GM19395 (cell line): ENCODE results near the gene FGF5.
"Not testable (repeated sequence)": the region's sequence is repeated elsewhere in the genome, so short reads cannot be mapped to it uniquely, and the experiment has no call there.

Experiments used
- ATAC-seq: cut with Tn5 transposase; IDR thresholded peaks from one replicate; pipeline ENCODE4 v1.9.1; 2021; ENCODE audit warnings: mild to moderate bottlenecking, moderate library complexity; ENCODE audit not compliant: unreplicated experiment

The FGF5 gene

GRCh38 chr4:80294206-80294605 lies 27.7 kb downstream of the FGF5 start:
- no peak for ATAC-seq

DNA sequence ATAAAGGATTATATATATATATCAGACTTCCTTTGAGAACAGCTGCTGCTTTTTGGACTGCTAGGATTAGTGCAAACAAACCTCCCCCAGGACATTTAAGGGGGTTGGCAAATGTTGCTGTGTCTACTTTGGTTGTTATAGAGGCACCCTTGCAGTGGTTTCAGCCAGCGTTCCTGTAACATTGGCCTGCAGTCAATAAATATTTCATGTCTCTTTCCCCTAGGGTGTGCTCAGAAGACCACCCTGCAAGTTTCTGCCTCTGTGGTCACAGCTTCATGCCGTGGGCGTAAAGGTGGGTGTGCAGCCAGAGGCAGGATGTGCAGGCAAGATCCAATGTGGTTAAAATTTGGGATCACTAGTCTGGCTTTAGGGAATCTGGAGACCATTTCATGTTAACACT lies 28.9 kb downstream of the FGF5 start:
- ATAC-seq, result no peak

- no peak for ATAC-seq
Measured at GRCh38 chr4:80295826-80296225, 29.4 kb downstream of the FGF5 start.

GRCh38 chr4:80301884-80302283 lies 35.4 kb downstream of the FGF5 start:
- no peak for ATAC-seq

DNA sequence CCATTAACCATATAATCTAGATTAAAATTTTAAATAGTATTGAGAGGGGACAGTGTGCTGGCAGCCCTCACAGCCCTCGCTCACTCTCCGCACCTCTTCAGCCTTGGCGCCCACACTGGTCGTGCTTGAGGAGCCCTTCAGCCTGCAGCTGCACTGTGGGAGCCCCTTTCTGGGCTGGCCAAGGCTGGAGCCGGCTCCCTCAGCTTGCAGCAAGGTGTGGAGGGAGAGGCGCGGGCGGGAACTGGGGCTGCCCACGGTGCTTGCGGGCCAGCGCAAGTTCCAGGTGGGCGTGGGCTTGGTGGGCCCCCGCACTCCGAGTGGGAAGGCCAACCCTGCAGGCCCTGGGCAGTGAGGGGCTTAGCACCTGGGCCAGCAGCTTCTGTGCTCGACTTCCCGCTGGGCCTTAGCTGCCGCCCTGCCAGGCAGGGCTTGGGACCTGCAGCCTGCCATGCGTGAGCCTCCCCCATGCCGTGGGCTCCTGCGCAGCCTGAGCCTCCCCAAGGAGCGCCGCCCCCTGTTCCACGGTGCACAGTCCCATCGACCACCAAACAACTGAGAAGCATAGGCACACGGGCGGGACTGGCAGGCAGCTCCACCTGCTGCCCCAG lies 36.3 kb downstream of the FGF5 start:
- ATAC-seq, result no peak

DNA sequence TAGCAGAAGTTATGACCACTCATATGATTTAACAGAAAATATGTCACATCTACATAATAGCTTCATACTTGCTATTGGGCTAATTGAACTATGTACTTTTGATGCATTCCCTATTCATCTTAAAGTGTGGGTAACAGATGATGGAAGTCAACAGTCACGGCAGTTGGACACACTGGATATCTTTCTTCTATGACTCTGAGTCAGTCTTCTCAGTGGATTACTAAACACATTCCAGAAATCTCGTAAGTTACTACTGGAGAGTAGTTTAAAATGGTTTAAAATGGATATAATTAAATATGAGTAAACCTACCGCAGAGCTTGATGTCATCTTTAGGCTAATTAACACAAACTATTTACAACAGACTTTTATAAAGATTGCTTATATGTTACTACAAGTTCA lies 39.0 kb downstream of the FGF5 start:
- ATAC-seq, result no peak

DNA sequence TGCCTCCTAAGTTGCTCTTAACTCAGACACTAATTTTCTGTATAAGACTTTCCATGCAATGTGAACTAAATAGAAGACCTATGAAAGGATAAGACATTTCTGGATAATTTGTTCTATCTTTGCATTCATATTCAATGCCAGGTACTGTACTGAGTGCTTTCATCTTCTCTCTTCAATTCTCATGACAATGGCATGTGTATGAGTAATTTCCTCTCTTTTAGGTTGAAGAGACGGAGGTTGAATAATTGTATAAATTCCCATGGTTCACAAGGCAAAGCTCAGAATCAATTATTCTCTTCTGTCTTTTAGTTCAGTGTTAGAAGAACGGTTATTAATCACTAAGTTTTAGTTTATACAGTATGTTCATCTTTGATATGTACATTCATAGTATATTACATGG lies 39.8 kb downstream of the FGF5 start:
- no peak for ATAC-seq

DNA sequence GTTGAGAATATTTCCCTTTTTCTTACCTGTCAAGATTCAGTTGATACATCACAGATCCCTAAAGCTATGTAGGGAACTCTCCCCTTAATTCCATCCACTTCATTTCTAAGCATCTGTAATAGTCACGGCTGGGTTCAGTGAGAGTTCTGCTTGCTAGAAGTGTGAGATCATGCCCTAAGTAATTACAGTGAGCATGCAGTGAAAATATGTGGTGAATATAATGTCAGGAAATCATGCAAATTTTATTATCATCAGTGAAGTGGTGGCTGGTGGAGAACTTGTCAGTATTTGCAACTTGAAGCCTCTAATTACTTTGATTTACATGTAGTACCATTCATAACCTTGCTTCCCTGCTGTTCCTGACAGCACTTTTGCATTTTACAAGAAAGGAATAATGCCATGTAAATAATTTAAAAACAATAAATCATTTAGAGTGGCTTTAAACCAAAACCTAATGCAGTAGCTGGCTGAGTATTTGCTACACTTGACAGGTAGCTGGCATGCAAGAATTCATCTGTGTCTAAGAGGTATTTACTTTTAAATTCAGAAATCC lies 40.8 kb downstream of the FGF5 start:
- no peak for ATAC-seq

DNA sequence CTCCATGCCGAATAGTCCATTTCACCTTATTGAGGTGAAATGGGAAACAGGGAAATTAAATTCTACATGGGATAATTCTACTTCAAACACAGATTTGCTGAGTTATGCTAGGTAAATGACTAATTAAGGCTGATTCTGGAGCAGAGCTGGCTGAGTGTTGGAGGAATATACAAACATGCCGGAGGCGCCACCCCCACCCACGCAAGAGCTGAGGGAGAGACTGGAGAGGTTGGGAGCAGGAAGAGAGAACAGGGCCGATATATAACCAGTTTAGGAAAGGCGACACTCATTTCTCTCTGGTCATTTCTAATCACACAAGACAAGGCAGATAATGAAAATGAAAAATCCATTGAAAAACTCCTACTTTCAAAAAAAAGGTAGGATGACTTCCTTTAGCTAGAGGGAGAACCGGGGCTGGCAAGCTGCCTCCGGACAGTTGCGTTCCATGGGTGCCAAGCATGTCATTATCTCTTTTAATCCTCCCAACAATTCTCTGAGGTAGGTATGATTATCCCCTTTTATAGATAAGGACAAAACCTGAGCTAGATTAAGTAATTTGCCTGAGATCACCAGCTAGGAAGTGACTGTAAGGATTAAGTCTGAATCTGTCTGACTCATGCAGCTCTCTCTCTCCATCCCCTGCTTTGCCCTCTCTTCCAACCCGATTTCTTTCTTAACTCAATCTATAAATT lies 41.5 kb downstream of the FGF5 start:
- ATAC-seq, result no peak

- ATAC-seq, result no peak
Measured at GRCh38 chr4:80308466-80308822, 42.0 kb downstream of the FGF5 start.

DNA sequence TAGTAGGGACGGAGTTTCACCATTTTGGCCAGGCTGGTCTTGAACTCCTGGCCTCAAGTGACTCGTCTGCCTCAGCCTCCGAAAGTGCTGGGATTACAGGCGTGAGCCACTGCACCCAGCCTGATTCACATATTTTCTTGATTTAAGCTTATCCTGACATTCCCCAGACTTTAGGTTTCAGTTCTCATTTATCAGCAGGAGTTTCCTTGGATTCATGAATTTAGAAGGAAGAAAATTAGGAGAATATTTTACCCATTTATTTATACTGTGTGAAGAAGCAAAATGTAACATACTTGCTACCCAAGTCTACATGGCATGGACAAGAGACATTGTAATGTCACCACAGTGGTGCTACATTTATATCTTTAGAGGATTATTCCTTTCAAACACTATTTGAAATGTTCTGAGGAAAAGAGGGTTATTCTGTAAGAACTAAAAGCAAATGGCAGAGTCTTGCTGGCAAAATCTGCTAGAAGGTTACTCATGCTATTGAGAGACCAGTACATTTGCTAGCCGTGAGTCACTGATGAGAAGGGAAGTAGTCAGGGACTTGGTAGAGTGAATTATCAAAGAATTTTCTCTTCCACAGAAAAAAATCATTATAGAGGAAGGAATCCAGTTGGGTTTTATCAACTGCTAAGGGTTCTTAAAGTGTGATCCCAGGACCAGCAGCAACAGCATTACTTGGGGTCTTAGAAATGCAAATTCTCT lies 43.0 kb downstream of the FGF5 start:
- ATAC-seq, result no peak

DNA sequence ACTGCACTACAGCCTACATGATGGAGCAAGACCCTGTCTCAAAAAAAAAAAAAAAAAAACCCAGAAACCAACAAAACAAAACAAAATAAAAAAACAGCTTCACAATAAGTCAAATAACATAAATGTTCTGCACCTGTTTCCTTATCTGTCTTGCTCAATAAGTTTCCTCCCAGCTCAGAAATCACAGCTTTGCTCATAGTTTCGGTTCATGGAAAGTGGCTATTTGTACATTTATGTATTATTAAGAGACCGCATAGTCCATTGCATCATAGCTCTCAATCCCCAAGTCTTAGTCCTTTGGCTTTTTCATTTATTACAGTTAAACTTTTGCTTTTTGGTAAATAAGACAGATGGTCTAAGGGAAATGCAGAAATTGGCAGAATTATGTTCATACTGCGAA lies 44.7 kb downstream of the FGF5 start:
- ATAC-seq, result no peak

- no peak for ATAC-seq
Measured at GRCh38 chr4:80312124-80312523, 45.7 kb downstream of the FGF5 start.

DNA sequence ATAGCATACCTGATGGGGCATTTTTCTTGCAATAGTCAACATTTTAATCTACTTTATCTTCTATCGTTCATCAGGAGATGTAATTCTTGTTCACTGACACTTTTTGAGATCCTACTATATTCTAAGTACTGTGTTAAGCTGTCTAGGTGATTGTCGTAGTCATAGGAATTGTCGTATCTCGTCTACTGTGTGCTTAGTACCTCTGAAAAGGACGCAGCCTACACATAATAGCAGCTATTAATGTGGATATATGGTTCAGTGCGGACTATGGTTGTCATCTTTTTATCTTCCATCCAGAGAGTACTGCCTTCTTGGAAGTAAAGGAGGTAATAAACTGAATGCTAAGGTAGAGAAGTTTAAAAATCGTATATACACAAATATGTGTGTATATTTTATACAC lies 47.2 kb downstream of the FGF5 start:
- no peak for ATAC-seq

- not testable (repeated sequence) for ATAC-seq
Measured at GRCh38 chr4:80315848-80316247, 49.4 kb downstream of the FGF5 start.

DNA sequence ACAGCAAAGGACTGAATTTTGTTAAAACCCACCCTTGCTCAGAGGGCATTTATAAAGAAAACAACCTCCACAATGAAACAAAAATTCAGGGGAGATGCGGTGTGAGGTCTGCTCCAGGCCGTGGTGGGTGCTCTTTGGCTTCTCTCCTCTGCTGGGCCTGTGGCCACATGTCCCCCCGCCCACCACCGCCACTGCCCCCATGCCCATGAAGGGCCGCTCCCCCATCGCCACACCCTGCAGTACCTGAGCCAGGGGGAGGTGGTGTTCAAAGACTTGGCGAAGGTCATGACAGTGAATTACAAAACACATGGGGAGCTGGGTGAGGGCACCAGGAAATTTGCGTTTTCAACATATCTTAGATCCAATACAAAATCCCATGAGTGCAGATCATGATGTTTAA lies 54.9 kb downstream of the FGF5 start:
- ATAC-seq, result no peak

- no peak for ATAC-seq
Measured at GRCh38 chr4:80321776-80322175, 55.3 kb downstream of the FGF5 start.

DNA sequence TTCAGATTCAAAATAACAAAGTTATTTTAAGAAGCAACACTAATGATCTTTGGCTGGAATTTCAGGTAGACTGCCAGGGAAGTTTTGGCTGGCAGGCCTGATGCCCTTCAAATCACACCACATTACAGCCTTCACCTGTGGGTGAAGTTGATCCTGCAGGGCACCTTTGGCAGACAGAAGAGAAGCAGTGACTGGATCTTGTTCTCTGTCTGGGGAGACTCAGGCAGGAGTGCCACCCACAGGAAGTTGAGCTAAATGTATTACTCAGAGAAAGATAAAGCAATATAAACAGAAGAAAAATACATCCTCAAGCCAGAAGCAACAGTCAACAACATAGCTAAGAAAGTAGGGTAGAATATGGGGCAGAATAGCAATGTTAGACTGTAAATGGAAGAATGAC lies 56.3 kb downstream of the FGF5 start:
- no peak for ATAC-seq

GRCh38 chr4:80324171-80324570 lies 57.7 kb downstream of the FGF5 start:
- ATAC-seq, result no peak

GRCh38 chr4:80331693-80332092 lies 65.2 kb downstream of the FGF5 start:
- no peak for ATAC-seq

GRCh38 chr4:80333121-80333520 lies 66.7 kb downstream of the FGF5 start:
- no peak for ATAC-seq

DNA sequence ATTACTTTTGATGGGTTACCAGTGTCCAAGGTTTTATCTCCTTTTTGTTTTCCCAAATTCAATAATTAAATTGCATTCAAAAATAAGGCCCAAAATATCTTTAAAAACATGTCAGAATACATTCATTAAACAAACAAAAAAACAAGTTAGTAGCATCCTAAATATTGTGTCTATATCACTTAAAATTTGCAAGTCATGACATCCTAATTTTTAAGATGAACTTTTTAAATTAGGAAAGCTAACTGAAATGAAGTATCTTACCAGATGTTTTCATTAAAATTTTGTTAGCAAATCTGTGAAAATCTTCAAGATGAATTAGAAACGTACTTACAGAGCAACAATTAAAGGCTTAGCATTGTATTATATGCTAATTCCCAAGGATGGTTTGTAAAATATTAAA lies 68.1 kb downstream of the FGF5 start:
- ATAC-seq, result no peak
